GM23338 (cell line): ENCODE results near the gene TRAF3. TPM values are rescaled to one million over a fixed set of nuclear protein-coding genes. Genes with fewer than 3 reads are reported as not detected.

Experiments used
- ATAC-seq: fragments of 200-7000 bp; cut with Tn5 transposase; 3 replicates; pipeline ENCODE4 v1.9.1; 2020
- DNase-seq: peaks from one replicate; pipeline ENCODE4 v3.0.0-alpha.2; 2015; ENCODE audit warnings: low spot score
- H2AFZ ChIP-seq: fragments of 200-600 bp; sonication (generic); 2 replicates; pipeline ENCODE4 v1.8.0; 2016; ENCODE audit warnings: antibody characterized with exemption, mild to moderate bottlenecking, moderate library complexity
- H3F3A ChIP-seq: fragments of 200-600 bp; sonication (generic); replicated peaks from 2 replicates; pipeline ENCODE4 v1.8.0; 2017; ENCODE audit warnings: antibody characterized with exemption, mixed run types, low read depth
- H3K27ac ChIP-seq: fragments of 200-600 bp; sonication (generic); 2 replicates; pipeline ENCODE4 v1.6.1; 2016; ENCODE audit warnings: low read depth
- H3K27me3 ChIP-seq: fragments of 200-600 bp; sonication (generic); 2 replicates; pipeline ENCODE4 v1.8.0; 2016; ENCODE audit warnings: mild to moderate bottlenecking, mixed run types, moderate library complexity; ENCODE audit not compliant: insufficient read depth
- H3K36me3 ChIP-seq: fragments of 200-600 bp; sonication (generic); 2 replicates; pipeline ENCODE4 v1.8.0; 2016; ENCODE audit warnings: mild to moderate bottlenecking; ENCODE audit not compliant: insufficient read depth
- H3K4me1 ChIP-seq: fragments of 200-600 bp; sonication (generic); 2 replicates; pipeline ENCODE4 v1.8.0; 2016; ENCODE audit warnings: mild to moderate bottlenecking, moderate library complexity; ENCODE audit not compliant: insufficient read depth
- H3K4me2 ChIP-seq: fragments of 200-600 bp; sonication (generic); 2 replicates; pipeline ENCODE4 v1.7.1; 2017; ENCODE audit warnings: mixed run types
- H3K4me3 ChIP-seq: fragments of 200-600 bp; sonication (generic); 2 replicates; pipeline ENCODE4 v1.6.1; 2016; ENCODE audit warnings: mixed run types
- H3K79me2 ChIP-seq: fragments of 200-600 bp; sonication (generic); replicated peaks from 2 replicates; pipeline ENCODE4 v1.8.0; 2017; ENCODE audit warnings: mild to moderate bottlenecking; ENCODE audit not compliant: insufficient read depth
- H3K9me2 ChIP-seq: fragments of 200-600 bp; sonication (generic); 2 replicates; pipeline ENCODE4 v1.8.0; 2017; ENCODE audit not compliant: insufficient read depth
- H4K20me1 ChIP-seq: fragments of 200-600 bp; sonication (generic); replicated peaks from 2 replicates; pipeline ENCODE4 v1.8.0; 2017; ENCODE audit warnings: mild to moderate bottlenecking; ENCODE audit not compliant: insufficient read depth
- H3K27ac Mint-ChIP-seq: 2 replicates; pipeline ENCODE4 v1.8.0; 2020; ENCODE audit warnings: inconsistent platforms, mild to moderate bottlenecking, moderate library complexity, mixed read lengths
- H3K27me3 Mint-ChIP-seq: 3 replicates; pipeline ENCODE4 v1.8.0; 2022; ENCODE audit warnings: low read depth, mild to moderate bottlenecking, moderate library complexity, mixed read lengths, inconsistent platforms; ENCODE audit not compliant: insufficient read depth, poor library complexity
- H3K36me3 Mint-ChIP-seq: 3 replicates; pipeline ENCODE4 v1.8.0; 2021; ENCODE audit warnings: low read depth, mild to moderate bottlenecking, inconsistent platforms, moderate library complexity, mixed read lengths
- H3K4me1 Mint-ChIP-seq: 3 replicates; pipeline ENCODE4 v1.8.0; 2020; ENCODE audit warnings: mild to moderate bottlenecking, inconsistent platforms, mixed read lengths
- H3K4me3 Mint-ChIP-seq: 3 replicates; pipeline ENCODE4 v1.8.0; 2021; ENCODE audit warnings: moderate library complexity, mild to moderate bottlenecking, inconsistent platforms, mixed read lengths
- H3K9me3 Mint-ChIP-seq: 3 replicates; pipeline ENCODE4 v1.8.0; 2020; ENCODE audit warnings: moderate library complexity, mild to moderate bottlenecking, inconsistent platforms, mixed read lengths
- CREB1 ChIP-seq: fragments of 250-450 bp; sonication (Bioruptor Pico); IDR thresholded peaks from 2 replicates; pipeline ENCODE4 v1.5.0; 2020; ENCODE audit warnings: low read depth, mild to moderate bottlenecking, moderate library complexity
- CTCF ChIP-seq, 2 experiments: fragments of 200-600 bp in 1 of 2; sonication (generic) in 1 of 2; conservative IDR thresholded peaks; 2 replicates each; pipeline versions ENCODE4 v1.5.1 to v1.6.1; 2016 to 2017; ENCODE audit warnings: antibody characterized with exemption in 2 of 2, low read depth in 2 of 2, mild to moderate bottlenecking in 2 of 2, moderate library complexity in 1 of 2
- EZH2 ChIP-seq: fragments of 200-600 bp; sonication (generic); IDR thresholded peaks from one replicate; pipeline ENCODE4 v1.8.0; 2017; ENCODE audit warnings: antibody characterized with exemption, mild to moderate bottlenecking, low read depth; ENCODE audit not compliant: unreplicated experiment
- EZH2phosphoT487 ChIP-seq: fragments of 200-600 bp; sonication (generic); IDR thresholded peaks from one replicate; pipeline ENCODE4 v1.8.1; 2018; ENCODE audit warnings: antibody characterized with exemption; ENCODE audit not compliant: unreplicated experiment
- JUNB ChIP-seq: IDR thresholded peaks from one replicate; pipeline ENCODE4 v1.6.1; 2016; ENCODE audit warnings: antibody characterized with exemption; ENCODE audit not compliant: unreplicated experiment
- REST ChIP-seq: IDR thresholded peaks from one replicate; pipeline ENCODE4 v1.6.1; 2018; ENCODE audit warnings: antibody characterized with exemption; ENCODE audit not compliant: unreplicated experiment
- STAT1 ChIP-seq: IDR thresholded peaks from one replicate; pipeline ENCODE4 v1.6.1; 2016; ENCODE audit warnings: antibody characterized with exemption; ENCODE audit not compliant: unreplicated experiment
- ZNF114 ChIP-seq: fragments of 250-450 bp; sonication (Bioruptor Pico); IDR thresholded peaks from 2 replicates; pipeline ENCODE4 v1.5.0; 2020; ENCODE audit warnings: mild to moderate bottlenecking, moderate library complexity
- ZNF331 ChIP-seq: fragments of 250-450 bp; sonication (Bioruptor Pico); IDR thresholded peaks from 2 replicates; pipeline ENCODE4 v1.5.0; 2020; ENCODE audit warnings: low read depth, mild to moderate bottlenecking, moderate library complexity
- polyA plus RNA-seq: library from polyadenylated mRNA; unstranded; fragments of >200 nt; fragmentation: Nextera tagmentation; extraction: Ambion mirVana; gene quantifications from 2 replicates; pipeline ENCODE4 v1.2.1, GENCODE V29; 2016
- total RNA-seq: library from RNA; depleted of rRNA; stranded (reverse); fragments of >200 nt; shearing (Covaris generic); gene quantifications from 2 replicates; pipeline ENCODE4 v1.2.3, GENCODE V29; 2014

The TRAF3 gene
- total and polyA plus RNA-seq, 2 experiments from 2014 or later: 3.7 to 9.3 TPM

- no peak overlapping the region for H3K4me2 ChIP-seq
- Mint-ChIP-seq H3K36me3 (peaks cover 35% of the 10 kb centered on the region), H3K27me3 (peaks cover 10% of the 10 kb centered on the region), H3K4me1 (no peaks in the 10 kb centered on the region), H3K27ac (no peak overlapping the region), H3K9me3 (no peaks in the 10 kb centered on the region), H3K4me3 (no peak overlapping the region)
- no peaks in the 10 kb centered on the region for H3K9me2 ChIP-seq
- no peak overlapping the region for H3K4me3 ChIP-seq
- H4K20me1 ChIP-seq: peaks cover 9% of the 10 kb centered on the region; the same call in 1 of the 2 replicates
- DNase-seq (no peak), ATAC-seq (no peak)
- H2AFZ ChIP-seq: no peak overlapping the region
- TF ChIP-seq CTCF (conservative IDR thresholded peaks at IDR 0.05; ENCODE audit: low read depth in 2 of 2): no peak
- TF ChIP-seq EZH2: no peak
- no peak for TF ChIP-seq STAT1
- no peak overlapping the region for H3K27ac ChIP-seq
- H3K36me3 ChIP-seq: peaks cover 3% of the 10 kb centered on the region; the same call in 1 of the 2 replicates
- no peaks in the 10 kb centered on the region for H3F3A ChIP-seq
- no peaks in the 10 kb centered on the region for H3K79me2 ChIP-seq
- H3K4me1 ChIP-seq: no peaks in the 10 kb centered on the region
- H3K27me3 ChIP-seq: no peaks in the 10 kb centered on the region
Observed at GRCh38 chr14:102937331-102938175, 160.3 kb downstream of the TRAF3 start.

- H3K9me2 ChIP-seq: no peaks in the 10 kb centered on the region
- H3K27me3 ChIP-seq: no peaks in the 10 kb centered on the region
- no peak for ATAC-seq
- peaks cover 3% of the 10 kb centered on the region; the same call in 1 of the 2 replicates for H3K36me3 ChIP-seq
- no peak for DNase-seq
- H3K4me1 Mint-ChIP-seq: no peaks in the 10 kb centered on the region
- H3K4me1 ChIP-seq: no peaks in the 10 kb centered on the region
- no peaks in the 10 kb centered on the region for H3K79me2 ChIP-seq
- no peak overlapping the region for H3K27ac Mint-ChIP-seq
- peaks cover 9% of the 10 kb centered on the region; the same call in 1 of the 2 replicates for H4K20me1 ChIP-seq
- H3K36me3 Mint-ChIP-seq: peaks cover 35% of the 10 kb centered on the region
- no peak overlapping the region for H3K4me3 Mint-ChIP-seq
- H3K27ac ChIP-seq: no peak overlapping the region
- no peak overlapping the region for H3K4me2 ChIP-seq
- H3F3A ChIP-seq: no peaks in the 10 kb centered on the region
- H3K4me3 ChIP-seq: no peak overlapping the region
- no peaks in the 10 kb centered on the region for H3K9me3 Mint-ChIP-seq
- no peak overlapping the region for H2AFZ ChIP-seq
- H3K27me3 Mint-ChIP-seq: peaks cover 9% of the 10 kb centered on the region
- TF ChIP-seq ZNF114 (no peak), EZH2 (no peak), STAT1 (no peak), ZNF331 (CRISPR knock-in tag) (no peak), CTCF (conservative IDR thresholded peaks at IDR 0.05; ENCODE audit: low read depth in 2 of 2) (no peak), JUNB (no peak), CREB1 (CRISPR knock-in tag) (no peak), EZH2phosphoT487 (no peak), REST (no peak)
Observed at GRCh38 chr14:102938191-102938590, 160.9 kb downstream of the TRAF3 start.
